Lower leg skin (tissue), 3 donors: ENCODE data around the gene SCD5.

ENCODE experiments used
- CTCF ChIP-seq, 3 donors: fragments of 450-650 bp; IDR thresholded peaks; one replicate each; pipeline ENCODE4 v1.5.1; 2016; ENCODE audit warnings: antibody characterized with exemption in 3 of 3, mild to moderate bottlenecking in 3 of 3, moderate library complexity in 2 of 3
- POLR2A ChIP-seq, 2 donors: fragments of 450-650 bp; IDR thresholded peaks; one replicate each; pipeline ENCODE4 v1.6.1; 2016 to 2017; ENCODE audit warnings: antibody characterized with exemption in 2 of 2, mild to moderate bottlenecking in 1 of 2, moderate library complexity in 1 of 2

- TF ChIP-seq POLR2A (IDR thresholded peaks at IDR 0.05) (no peak), CTCF (IDR thresholded peaks at IDR 0.05) (no peak)
Observed at GRCh38 chr4:82758701-82759685, 39.6 kb downstream of the SCD5 start.
